A673 (cell line): ENCODE data around the gene SPINK9. TPM values are rescaled to one million over a fixed set of nuclear protein-coding genes. Genes with fewer than 3 reads are reported as not detected.

ENCODE experiments used
- BruUV-seq: library from RNA; stranded (reverse); fragments of 400-500 nt; replicated peaks from 2 replicates; lab custom pipeline; 2021; lab: Mats Ljungman, UMichigan
- CTCF ChIA-PET: fragments of 300-600 bp; sonication (Branson Sonifier 250); formaldehyde crosslinking; loops from one replicate; lab custom pipeline; 2022; ENCODE audit warnings: antibody characterized with exemption; lab: Charles Lee
- POLR2A ChIA-PET: fragments of 300-600 bp; sonication (Branson Sonifier 250); formaldehyde crosslinking; loops from one replicate; lab custom pipeline; 2022; ENCODE audit warnings: antibody characterized with exemption; ENCODE audit not compliant: low non-redundant PET; lab: Charles Lee
- DNase-seq: peaks from one replicate; pipeline ENCODE4 v3.0.0-alpha.2; 2015; ENCODE audit warnings: low spot score
- H3K27ac ChIP-seq: fragments of 200-600 bp; sonication (generic); 2 replicates; pipeline ENCODE4 v1.5.1; 2016; ENCODE audit warnings: mixed run types, low read depth, mild to moderate bottlenecking, mixed read lengths, antibody characterized with exemption, low read length; ENCODE audit not compliant: poor library complexity, severe bottlenecking
- H3K27me3 ChIP-seq: fragments of 200-600 bp; sonication (generic); replicated peaks from 2 replicates; pipeline ENCODE4 v1.6.1; 2017; ENCODE audit warnings: mixed run types, low read depth, mild to moderate bottlenecking, mixed read lengths, antibody characterized with exemption, low read length; ENCODE audit not compliant: insufficient read depth, poor library complexity
- H3K36me3 ChIP-seq: fragments of 200-600 bp; sonication (generic); 2 replicates; pipeline ENCODE4 v1.6.1; 2016; ENCODE audit warnings: mixed run types, mild to moderate bottlenecking, mixed read lengths, antibody characterized with exemption, low read length; ENCODE audit not compliant: insufficient read depth, poor library complexity, severe bottlenecking
- H3K4me1 ChIP-seq: fragments of 200-600 bp; sonication (generic); 2 replicates; pipeline ENCODE4 v1.6.1; 2017; ENCODE audit warnings: mixed run types, mild to moderate bottlenecking, mixed read lengths, antibody characterized with exemption, low read length; ENCODE audit not compliant: insufficient read depth, poor library complexity, severe bottlenecking
- H3K4me3 ChIP-seq: fragments of 200-600 bp; sonication (generic); 2 replicates; pipeline ENCODE4 v1.5.1; 2016; ENCODE audit warnings: low read depth, mixed run types, mild to moderate bottlenecking, mixed read lengths, low read length; ENCODE audit not compliant: poor library complexity, severe bottlenecking
- H3K9me3 ChIP-seq: fragments of 200-600 bp; sonication (generic); 2 replicates; pipeline ENCODE4 v1.6.1; 2016; ENCODE audit warnings: mixed run types, low read depth, mild to moderate bottlenecking, mixed read lengths, antibody characterized with exemption, low read length; ENCODE audit not compliant: poor library complexity, severe bottlenecking
- EZH2 ChIP-seq: fragments of 200-600 bp; sonication (generic); IDR thresholded peaks from 2 replicates; pipeline ENCODE4 v1.6.1; 2017; ENCODE audit warnings: borderline replicate concordance, low read depth, mild to moderate bottlenecking, mixed read lengths, antibody characterized with exemption, low read length; ENCODE audit not compliant: poor library complexity, severe bottlenecking
- intact Hi-C: fragments of 100-400 bp; cut with micrococcal nuclease; formaldehyde crosslinking; loops from one replicate; pipeline ENCODE4 v1.10.0; 2022; ENCODE audit not compliant: unreplicated experiment
- total RNA-seq: library from RNA; stranded (reverse); gene quantifications from 2 replicates; pipeline ENCODE4 v1.2.3, GENCODE V29; 2021
- TF ChIP-seq, protein P1 (sequence below): fragments of 300-800, 200-600 bp; sonication (generic); conservative IDR thresholded peaks from 2 replicates; pipeline ENCODE4 v1.5.1; 2017; ENCODE audit warnings: low read depth, mild to moderate bottlenecking, antibody characterized with exemption, low read length, moderate library complexity, mixed read lengths

Gene SPINK9
- total RNA-seq, 1 experiment from 2014 or later, result not detected

GRCh38 chr5:148379340-148379739 is 44.0 kb downstream of the SPINK9 start:
- CTCF ChIA-PET, result no interaction called here

DNA sequence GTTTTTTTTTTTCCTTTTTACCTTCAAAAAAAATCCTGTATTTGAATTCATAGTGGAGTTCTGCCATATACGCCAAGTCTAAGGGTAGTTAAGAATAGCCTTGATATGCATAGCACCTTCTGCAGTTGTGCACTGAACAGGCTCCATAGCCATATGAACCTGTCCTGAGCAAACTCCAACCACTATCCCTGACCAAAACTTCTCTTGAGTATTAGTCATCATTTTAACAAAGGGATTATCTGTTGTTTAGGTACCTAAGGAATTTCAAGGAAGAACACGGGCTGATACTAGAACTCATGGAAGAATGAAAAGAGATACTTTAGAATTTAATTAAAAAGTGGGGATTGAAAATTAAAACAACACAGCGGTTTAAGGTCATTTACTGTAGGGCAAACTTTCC is 46.5 kb downstream of the SPINK9 start:
- ChIA-PET CTCF (no interaction called here), POLR2A (no interaction called here)
- H3K9me3 ChIP-seq, result no peaks in the 10 kb centered on the region
- H3K27me3 ChIP-seq, result no peaks in the 10 kb centered on the region
- H3K27ac ChIP-seq, result no peak overlapping the region
- no peaks in the 10 kb centered on the region for H3K36me3 ChIP-seq
- H3K4me3 ChIP-seq, result no peak overlapping the region
- DNase-seq, result no peak
- no TSS peak for BruUV-seq
- intact Hi-C loops, result no loop called here
- no peak for TF ChIP-seq EZH2
- TF ChIP-seq, protein P1, sequence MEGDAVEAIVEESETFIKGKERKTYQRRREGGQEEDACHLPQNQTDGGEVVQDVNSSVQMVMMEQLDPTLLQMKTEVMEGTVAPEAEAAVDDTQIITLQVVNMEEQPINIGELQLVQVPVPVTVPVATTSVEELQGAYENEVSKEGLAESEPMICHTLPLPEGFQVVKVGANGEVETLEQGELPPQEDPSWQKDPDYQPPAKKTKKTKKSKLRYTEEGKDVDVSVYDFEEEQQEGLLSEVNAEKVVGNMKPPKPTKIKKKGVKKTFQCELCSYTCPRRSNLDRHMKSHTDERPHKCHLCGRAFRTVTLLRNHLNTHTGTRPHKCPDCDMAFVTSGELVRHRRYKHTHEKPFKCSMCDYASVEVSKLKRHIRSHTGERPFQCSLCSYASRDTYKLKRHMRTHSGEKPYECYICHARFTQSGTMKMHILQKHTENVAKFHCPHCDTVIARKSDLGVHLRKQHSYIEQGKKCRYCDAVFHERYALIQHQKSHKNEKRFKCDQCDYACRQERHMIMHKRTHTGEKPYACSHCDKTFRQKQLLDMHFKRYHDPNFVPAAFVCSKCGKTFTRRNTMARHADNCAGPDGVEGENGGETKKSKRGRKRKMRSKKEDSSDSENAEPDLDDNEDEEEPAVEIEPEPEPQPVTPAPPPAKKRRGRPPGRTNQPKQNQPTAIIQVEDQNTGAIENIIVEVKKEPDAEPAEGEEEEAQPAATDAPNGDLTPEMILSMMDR, result no peak
- H3K4me1 ChIP-seq, result peaks cover 9% of the 10 kb centered on the region

More at GRCh38 chr5:148379340-148379739, 44.0 kb downstream of the SPINK9 start:
- H3K4me1 ChIP-seq, result peaks cover 6% of the 10 kb centered on the region
- POLR2A ChIA-PET, result no interaction called here
- no peaks in the 10 kb centered on the region for H3K9me3 ChIP-seq
- H3K27ac ChIP-seq, result no peak overlapping the region
- H3K36me3 ChIP-seq, result no peaks in the 10 kb centered on the region
- TF ChIP-seq, protein P1, result no peak
- TF ChIP-seq EZH2, result no peak
- intact Hi-C loops, result no loop called here
- BruUV-seq, result no TSS peak
- H3K27me3 ChIP-seq, result no peaks in the 10 kb centered on the region
- H3K4me3 ChIP-seq, result no peak overlapping the region
- no peak for DNase-seq

- H3K27me3 ChIP-seq, result no peaks in the 10 kb centered on the region
- H3K27ac ChIP-seq, result peak overlapping the region; percentile 69
- CTCF ChIA-PET, result no interaction called here
- peak; percentile 3 for DNase-seq
- BruUV-seq, result no TSS peak
- peaks cover 9% of the 10 kb centered on the region for H3K4me1 ChIP-seq
- H3K9me3 ChIP-seq, result no peaks in the 10 kb centered on the region
- intact Hi-C loops, result no loop called here
- POLR2A ChIA-PET, result interaction anchor here (0.5 kb wide), 1 partner anchor 26 kb away, joined by 4 read pairs; no protein-coding TSS in a partner anchor
- TF ChIP-seq, protein P1, result no peak
- TF ChIP-seq EZH2, result no peak
- H3K36me3 ChIP-seq, result no peaks in the 10 kb centered on the region
- peak overlapping the region; percentile 69 for H3K4me3 ChIP-seq
These were observed 47.6 kb downstream of the SPINK9 start for GRCh38 chr5:148382961-148383360.
